Stomach smooth muscle (tissue), 2 donors: ENCODE measurements around the gene NDUFAF2.

Source experiments
- H3K27ac ChIP-seq: one replicate; pipeline ENCODE4 v1.7.0; 2013; ENCODE audit warnings: mild to moderate bottlenecking, low read length, inconsistent platforms
- H3K27me3 ChIP-seq, 2 donors: one replicate each; pipeline ENCODE4 v1.7.0; 2013; ENCODE audit warnings: low read length in 2 of 2; ENCODE audit not compliant: insufficient read depth in 2 of 2, control insufficient read depth in 1 of 2
- H3K36me3 ChIP-seq, 2 donors: one replicate each; pipeline ENCODE4 v1.7.0; 2013; ENCODE audit warnings: low read length in 2 of 2; ENCODE audit not compliant: control insufficient read depth in 2 of 2, insufficient read depth in 2 of 2
- H3K4me1 ChIP-seq: one replicate; pipeline ENCODE4 v1.7.0; 2013; ENCODE audit warnings: low read length; ENCODE audit not compliant: control insufficient read depth, insufficient read depth
- H3K4me3 ChIP-seq, 2 donors: one replicate each; pipeline ENCODE4 v1.7.0; 2013; ENCODE audit warnings: low read length in 2 of 2
- H3K9ac ChIP-seq, 2 donors: one replicate each; pipeline ENCODE4 v1.7.0; 2013; ENCODE audit warnings: low read length in 2 of 2, mild to moderate bottlenecking in 1 of 2
- H3K9me3 ChIP-seq, 2 donors: one replicate each; pipeline ENCODE4 v1.7.0; 2013; ENCODE audit warnings: low read length in 2 of 2; ENCODE audit not compliant: control insufficient read depth in 2 of 2
- donor health status: healthy.
- donor health status: Pancreatic carcinoma.

NDUFAF2 gene

DNA sequence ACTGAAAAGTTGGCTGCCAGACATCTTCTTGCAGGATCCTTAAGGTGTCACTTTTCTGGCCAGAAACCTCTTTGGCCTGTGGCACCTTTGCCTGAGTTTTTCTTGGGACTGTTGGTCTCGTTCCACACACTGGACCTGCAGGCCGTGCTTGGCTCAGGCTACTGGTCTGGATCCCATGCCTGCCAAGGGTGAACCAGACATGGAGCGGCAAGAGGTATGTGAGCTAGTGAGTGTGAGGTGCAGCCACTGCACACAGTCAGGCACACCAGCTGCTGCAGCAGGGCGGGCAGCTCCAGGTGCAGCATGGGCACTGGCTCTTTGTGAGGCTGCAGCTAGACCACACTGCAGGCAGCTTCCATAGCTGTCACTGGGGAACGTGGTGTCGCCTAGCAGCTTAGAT is 47.9 kb downstream of the NDUFAF2 start:
- H3K36me3 ChIP-seq: no peaks in the 10 kb centered on the region
- H3K4me3 ChIP-seq: no peak overlapping the region
- H3K27me3 ChIP-seq: no peaks in the 10 kb centered on the region
- no peak overlapping the region for H3K27ac ChIP-seq
- peaks cover 0 to 3% of the 10 kb centered on the region in 2 donors for H3K9me3 ChIP-seq
- H3K4me1 ChIP-seq: peaks cover 7% of the 10 kb centered on the region
- H3K9ac ChIP-seq: no peak overlapping the region

DNA sequence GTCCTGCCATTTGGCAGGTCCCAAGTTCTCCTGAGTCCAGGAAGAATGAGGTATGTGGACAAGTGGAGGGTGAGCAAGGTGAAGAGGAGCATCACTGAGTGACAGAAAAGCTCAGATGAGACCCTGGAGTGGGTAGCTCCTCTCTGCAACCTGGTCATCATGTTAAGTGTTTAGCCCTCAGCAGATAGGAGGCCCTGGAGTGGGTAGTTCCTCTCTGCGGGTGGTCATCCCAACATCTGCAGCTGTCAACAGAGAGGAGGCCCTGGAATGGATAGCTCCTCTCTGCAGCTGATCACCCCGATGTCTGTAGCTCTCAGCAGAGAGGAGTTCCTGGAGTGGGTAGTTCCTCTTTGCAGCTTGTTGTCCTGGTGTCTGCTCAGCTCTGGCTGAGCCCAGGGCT is 48.4 kb downstream of the NDUFAF2 start:
- Histone ChIP-seq H3K27me3 (no peaks in the 10 kb centered on the region), H3K4me3 (no peak overlapping the region), H3K9ac (no peak overlapping the region)

DNA sequence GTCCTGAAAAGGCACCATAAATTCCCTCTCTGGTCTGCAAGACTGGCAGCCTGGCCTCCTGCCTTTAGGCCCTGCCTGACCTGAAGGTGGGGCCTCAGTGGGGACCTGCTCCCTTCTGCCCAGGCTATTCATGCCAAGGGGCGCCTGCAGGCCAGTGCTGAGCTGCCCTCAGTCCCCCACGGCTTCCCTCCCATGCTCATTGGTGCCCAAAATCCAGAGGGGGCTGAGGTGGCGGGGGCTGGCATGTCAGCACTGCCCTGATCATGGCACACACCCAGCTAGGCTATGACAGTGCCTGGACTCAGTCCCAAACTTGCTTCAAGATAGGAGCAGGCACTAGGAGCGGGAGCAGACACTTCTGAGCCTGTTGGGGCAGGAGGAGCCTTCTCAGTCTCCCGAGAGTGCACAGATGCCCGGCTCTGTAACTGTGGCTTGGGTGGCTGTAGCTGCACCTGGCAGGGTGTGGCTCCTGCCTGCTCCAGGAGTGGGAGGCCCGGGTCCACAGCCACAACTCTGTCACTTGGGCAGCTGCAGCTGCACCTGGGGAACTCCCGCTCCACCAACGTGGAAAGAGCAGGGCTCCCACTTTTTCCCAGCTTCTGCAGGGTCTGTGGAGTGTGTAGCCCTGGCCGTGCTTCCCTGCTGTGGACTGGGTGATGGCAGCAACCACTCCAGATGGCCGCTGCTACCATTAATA is 49.0 kb downstream of the NDUFAF2 start:
- H3K27me3 ChIP-seq: no peaks in the 10 kb centered on the region
- no peak overlapping the region for H3K27ac ChIP-seq
- peaks cover 0 to 3% of the 10 kb centered on the region in 2 donors for H3K9me3 ChIP-seq

More for the DNA sequence above, 48.4 kb downstream of the NDUFAF2 start:
- H3K36me3 ChIP-seq: no peaks in the 10 kb centered on the region
- H3K4me1 ChIP-seq: peaks cover 7% of the 10 kb centered on the region
- no peak overlapping the region for H3K27ac ChIP-seq
- H3K9me3 ChIP-seq: peaks cover 0 to 3% of the 10 kb centered on the region in 2 donors

DNA sequence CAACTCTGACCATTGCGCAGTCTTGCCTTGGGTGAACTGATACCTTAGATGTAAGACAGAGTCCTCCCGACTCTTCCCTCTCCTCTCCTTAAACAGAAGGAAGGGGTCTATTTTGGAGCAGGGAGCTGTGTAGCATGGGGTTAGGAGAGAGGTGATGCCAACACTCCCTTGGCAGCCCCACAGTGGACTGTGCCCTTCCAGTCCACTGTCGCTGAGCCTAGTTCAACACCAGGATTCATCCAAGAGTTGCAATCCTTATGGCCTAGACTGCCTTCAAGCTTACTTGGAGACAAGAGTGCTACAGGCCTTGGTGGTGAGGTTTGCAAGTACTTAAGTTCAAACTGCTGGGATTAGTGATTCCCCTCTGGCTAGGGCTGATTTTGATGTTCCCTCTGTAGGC is 51.4 kb downstream of the NDUFAF2 start:
- Histone ChIP-seq H3K36me3 (no peaks in the 10 kb centered on the region), H3K9me3 (no peaks in the 10 kb centered on the region), H3K27ac (no peak overlapping the region), H3K4me1 (peaks cover 7% of the 10 kb centered on the region), H3K4me3 (no peak overlapping the region), H3K27me3 (no peaks in the 10 kb centered on the region), H3K9ac (no peak overlapping the region)

More for the DNA sequence above, 49.0 kb downstream of the NDUFAF2 start:
- peaks cover 7% of the 10 kb centered on the region for H3K4me1 ChIP-seq
- no peaks in the 10 kb centered on the region for H3K36me3 ChIP-seq
- H3K9ac ChIP-seq: no peak overlapping the region
- no peak overlapping the region for H3K4me3 ChIP-seq

DNA sequence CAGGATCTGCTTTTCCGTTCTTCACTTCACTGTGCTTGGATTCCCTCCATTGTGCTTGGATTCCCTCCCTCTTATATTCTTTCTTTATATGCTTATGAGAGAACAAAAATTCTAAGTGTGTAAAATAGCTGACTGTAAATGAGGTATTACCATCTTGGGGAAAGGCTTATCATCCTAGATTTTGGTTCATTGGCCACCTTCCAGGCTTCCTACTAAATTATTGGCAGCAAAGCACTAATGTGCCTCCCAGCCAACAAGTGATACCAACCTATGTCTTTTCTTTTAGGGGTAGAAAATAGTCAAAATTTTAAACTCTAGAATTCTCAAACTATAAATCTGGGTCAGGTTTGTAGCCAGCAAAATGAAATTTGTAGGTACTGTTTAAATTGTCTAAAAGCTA is 52.7 kb downstream of the NDUFAF2 start:
- Histone ChIP-seq H3K27ac (no peak overlapping the region), H3K27me3 (no peaks in the 10 kb centered on the region), H3K36me3 (no peaks in the 10 kb centered on the region), H3K4me3 (no peak overlapping the region), H3K9ac (no peak overlapping the region), H3K4me1 (peaks cover 7% of the 10 kb centered on the region), H3K9me3 (no peaks in the 10 kb centered on the region)

DNA sequence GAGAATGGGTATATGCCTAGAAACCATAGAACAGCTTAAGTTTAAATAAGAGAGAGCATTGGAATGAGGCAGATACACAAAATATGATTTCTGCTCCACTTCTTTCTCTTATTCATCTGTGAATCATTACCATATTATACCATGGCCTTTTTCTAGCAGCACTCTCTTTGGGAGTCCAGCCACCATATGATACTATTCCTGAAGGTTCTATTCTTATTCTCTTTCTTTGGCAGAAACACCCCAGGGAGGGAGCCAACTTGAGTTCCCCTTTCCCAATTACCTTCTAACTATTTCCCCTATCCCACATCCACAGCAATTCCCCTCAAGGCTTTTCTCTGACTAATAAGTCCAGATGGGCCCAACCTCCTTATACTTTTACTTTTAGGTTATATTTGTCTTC is 55.9 kb downstream of the NDUFAF2 start:
- Histone ChIP-seq H3K4me3 (no peak overlapping the region), H3K27ac (no peak overlapping the region), H3K9me3 (no peaks in the 10 kb centered on the region), H3K9ac (no peak overlapping the region), H3K36me3 (no peaks in the 10 kb centered on the region), H3K4me1 (no peaks in the 10 kb centered on the region), H3K27me3 (no peaks in the 10 kb centered on the region)

DNA sequence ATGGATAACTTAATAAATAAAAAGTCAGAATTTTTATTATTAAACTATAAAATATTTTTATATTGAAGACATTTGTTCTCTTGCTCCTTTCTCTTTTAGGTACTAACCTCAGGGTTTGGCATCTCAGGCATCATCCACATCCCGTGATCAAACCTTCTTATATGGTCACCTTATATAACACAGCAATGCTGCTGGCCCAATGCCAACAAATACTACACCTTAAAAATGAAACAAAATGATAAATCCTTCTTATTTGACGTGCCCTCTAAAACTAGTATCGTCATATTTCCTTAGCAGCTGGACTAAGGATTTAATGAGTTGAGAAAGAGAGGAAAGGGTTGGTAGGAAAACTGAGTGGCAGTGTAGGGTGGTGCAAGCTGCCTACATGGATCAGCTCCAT is 56.6 kb downstream of the NDUFAF2 start:
- no peaks in the 10 kb centered on the region for H3K4me1 ChIP-seq
- H3K27ac ChIP-seq: no peak overlapping the region
- no peaks in the 10 kb centered on the region for H3K36me3 ChIP-seq
- H3K27me3 ChIP-seq: no peaks in the 10 kb centered on the region
- H3K4me3 ChIP-seq: no peak overlapping the region
- H3K9me3 ChIP-seq: no peaks in the 10 kb centered on the region
- H3K9ac ChIP-seq: no peak overlapping the region

DNA sequence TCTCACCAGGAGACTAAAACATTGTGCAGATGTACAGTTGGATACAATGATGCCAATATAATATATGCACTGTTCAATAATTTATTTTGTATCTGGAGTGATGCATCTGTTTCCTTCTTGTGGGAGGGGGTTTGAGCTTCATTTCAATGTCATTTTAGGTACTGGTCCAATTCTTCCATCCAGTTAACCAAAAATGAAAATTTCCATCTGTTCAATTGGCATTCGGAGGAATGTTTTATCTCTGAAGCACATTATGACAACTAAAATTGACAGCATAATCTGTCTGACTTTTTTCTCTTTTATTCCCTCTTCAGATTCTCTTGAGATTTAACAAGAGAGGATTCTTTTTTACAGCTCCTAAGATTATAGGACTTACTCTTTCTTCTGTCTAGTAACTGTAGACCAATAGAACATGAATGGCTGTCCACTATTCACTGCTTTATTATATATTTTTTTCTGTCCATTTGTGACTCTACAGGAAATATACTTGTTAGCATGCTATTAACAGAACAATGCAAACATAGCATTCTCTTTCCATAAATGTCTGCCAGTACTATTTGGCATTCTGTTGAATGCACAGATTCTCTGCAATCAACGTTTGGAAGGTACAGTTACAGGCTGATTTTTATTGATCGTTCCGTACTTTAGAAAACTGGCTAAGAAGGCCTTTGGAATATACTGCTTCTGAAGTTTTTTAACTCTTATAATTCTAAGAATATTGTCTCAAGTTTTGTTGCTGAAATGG is 57.8 kb downstream of the NDUFAF2 start:
- Histone ChIP-seq H3K9ac (no peak overlapping the region), H3K27me3 (no peaks in the 10 kb centered on the region), H3K9me3 (no peaks in the 10 kb centered on the region), H3K36me3 (no peaks in the 10 kb centered on the region), H3K4me3 (no peak overlapping the region), H3K27ac (no peak overlapping the region), H3K4me1 (no peaks in the 10 kb centered on the region)

DNA sequence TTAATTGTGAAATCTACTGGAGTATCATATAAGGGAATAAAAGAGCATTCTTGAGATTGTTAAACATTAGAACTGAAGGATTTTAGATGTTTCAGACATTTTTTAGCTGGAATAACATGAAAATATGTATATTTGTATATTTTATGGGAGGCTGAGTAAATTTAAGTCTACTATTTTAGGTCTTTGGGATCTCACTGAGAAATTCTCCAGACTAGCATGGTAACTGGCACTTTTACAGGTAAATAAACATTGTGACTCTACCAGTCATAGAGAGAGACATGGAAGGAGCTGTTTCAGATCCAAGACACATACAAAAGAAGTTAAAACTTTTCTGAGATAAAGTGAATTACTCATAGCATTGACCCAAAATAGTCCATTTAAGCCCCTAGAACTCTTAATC is 59.4 kb downstream of the NDUFAF2 start:
- no peak overlapping the region for H3K9ac ChIP-seq
- no peak overlapping the region for H3K4me3 ChIP-seq
- no peaks in the 10 kb centered on the region for H3K9me3 ChIP-seq
- no peaks in the 10 kb centered on the region for H3K4me1 ChIP-seq
- H3K36me3 ChIP-seq: no peaks in the 10 kb centered on the region
- H3K27me3 ChIP-seq: no peaks in the 10 kb centered on the region
- H3K27ac ChIP-seq: no peak overlapping the region

DNA sequence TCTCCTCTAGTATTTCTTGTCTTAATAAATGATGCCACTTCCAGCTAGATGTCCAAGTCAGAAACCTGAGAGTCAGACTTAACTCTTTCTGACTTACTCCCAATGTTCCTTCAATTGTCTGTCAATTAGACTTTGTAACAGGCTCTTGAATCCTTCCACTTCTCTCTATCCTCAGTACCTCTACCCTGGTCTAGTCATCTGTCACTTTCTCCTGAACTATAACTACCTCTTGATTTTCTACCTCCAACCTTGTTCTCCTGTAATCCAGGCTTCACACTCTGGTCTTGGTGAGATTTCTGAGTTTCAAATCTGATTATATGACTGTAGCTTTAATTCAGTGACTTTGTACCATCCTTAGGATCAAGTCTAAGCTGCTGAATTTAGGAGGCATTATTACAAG is 64.9 kb downstream of the NDUFAF2 start:
- H3K4me1 ChIP-seq: no peaks in the 10 kb centered on the region
- H3K36me3 ChIP-seq: no peaks in the 10 kb centered on the region
- H3K27me3 ChIP-seq: no peaks in the 10 kb centered on the region
- H3K9ac ChIP-seq: no peak overlapping the region
- H3K27ac ChIP-seq: no peak overlapping the region
- no peaks in the 10 kb centered on the region for H3K9me3 ChIP-seq
- no peak overlapping the region for H3K4me3 ChIP-seq
